A673 (cell line): ENCODE data around the gene TUBG2.

Experiments
- CTCF ChIP-seq: fragments of 300-800, 200-600 bp; sonication (generic); conservative IDR thresholded peaks from 2 replicates; pipeline ENCODE4 v1.5.1; 2017; ENCODE audit warnings: low read depth, mild to moderate bottlenecking, antibody characterized with exemption, low read length, moderate library complexity, mixed read lengths
- EZH2 ChIP-seq: fragments of 200-600 bp; sonication (generic); IDR thresholded peaks from 2 replicates; pipeline ENCODE4 v1.6.1; 2017; ENCODE audit warnings: borderline replicate concordance, low read depth, mild to moderate bottlenecking, mixed read lengths, antibody characterized with exemption, low read length; ENCODE audit not compliant: poor library complexity, severe bottlenecking

GRCh38 chr17:42695500-42695899 lies 36.4 kb downstream of the TUBG2 start:
- TF ChIP-seq CTCF (no peak), EZH2 (no peak)
